Activated gamma-delta T cell treated with anti-CD3 and anti-CD28 coated beads, Interleukin-2, amount 50 U/mL, for 16 hours (primary cell): ENCODE measurements around the gene BAD.
A peak's percentile ranks its signal among the peaks of the same experiment; 100 is the strongest.
"Not testable (repeated sequence)": the region's sequence is repeated elsewhere in the genome, so short reads cannot be mapped to it uniquely, and the experiment has no call there.

Source experiments
- DNase-seq: peaks from one replicate; pipeline ENCODE4 v3.0.0-alpha.2; 2020; ENCODE audit warnings: low read depth

BAD gene

GRCh38 chr11:64284048-64284961, at the start of gene BAD:
BAD (minus strand) TSS chr11:64284665; CDS start chr11:64284368, 297 bp downstream.
- peak; percentile 89 for DNase-seq

GRCh38 chr11:64333556-64333955, 49.1 kb upstream of the BAD start:
- no peak for DNase-seq

- DNase-seq, result peak; percentile 75
Measured at GRCh38 chr11:64331569-64332371, 47.3 kb upstream of the BAD start.

GRCh38 chr11:64330888-64331287, 46.4 kb upstream of the BAD start:
- no peak for DNase-seq

GRCh38 chr11:64327993-64328392, 43.5 kb upstream of the BAD start:
- no peak for DNase-seq

- no peak for DNase-seq
Measured at GRCh38 chr11:64327375-64327774, 42.9 kb upstream of the BAD start.

GRCh38 chr11:64324692-64325469, 40.4 kb upstream of the BAD start:
- DNase-seq, result no peak

- DNase-seq, result not testable (repeated sequence)
Measured at GRCh38 chr11:64323984-64324383, 39.5 kb upstream of the BAD start.

GRCh38 chr11:64323373-64323772, 38.9 kb upstream of the BAD start:
- DNase-seq, result no peak

- no peak for DNase-seq
Measured at GRCh38 chr11:64322925-64323260, 38.4 kb upstream of the BAD start.

- no peak for DNase-seq
Measured at GRCh38 chr11:64321533-64321932, 37.1 kb upstream of the BAD start.

- no peak for DNase-seq
Measured at GRCh38 chr11:64321026-64321425, 36.6 kb upstream of the BAD start.

- DNase-seq, result no peak
Measured at GRCh38 chr11:64320556-64320955, 36.1 kb upstream of the BAD start.

- DNase-seq, result no peak
Measured at GRCh38 chr11:64318766-64319761, 34.6 kb upstream of the BAD start.

- peak; percentile 90 for DNase-seq
Measured at GRCh38 chr11:64317961-64318765, 33.7 kb upstream of the BAD start, which contains the start of gene PRDX5. PRDX5 (plus strand) TSS chr11:64318121; CDS start chr11:64318216, 95 bp downstream.

GRCh38 chr11:64317325-64317960, 33.0 kb upstream of the BAD start, which contains the start of gene TRMT112:
TRMT112 (minus strand) TSS chr11:64317559; CDS start chr11:64317526, 33 bp downstream.
- DNase-seq, result peak; percentile 93

GRCh38 chr11:64316672-64317324, 32.3 kb upstream of the BAD start:
- DNase-seq, result no peak

GRCh38 chr11:64315667-64316526, 31.4 kb upstream of the BAD start:
- not testable (repeated sequence) for DNase-seq
